ENCODE measurements around the gene APH1A. TPM values are rescaled to one million over a fixed set of nuclear protein-coding genes. Genes with fewer than 3 reads are reported as not detected.

Gene APH1A
- total and polyA plus RNA-seq, 9 of the 15 experiments (the other 6 are each of a cell fraction or from before 2014, with no cell fraction given) = 5.6 to 123 (median 77.0) TPM

DNA sequence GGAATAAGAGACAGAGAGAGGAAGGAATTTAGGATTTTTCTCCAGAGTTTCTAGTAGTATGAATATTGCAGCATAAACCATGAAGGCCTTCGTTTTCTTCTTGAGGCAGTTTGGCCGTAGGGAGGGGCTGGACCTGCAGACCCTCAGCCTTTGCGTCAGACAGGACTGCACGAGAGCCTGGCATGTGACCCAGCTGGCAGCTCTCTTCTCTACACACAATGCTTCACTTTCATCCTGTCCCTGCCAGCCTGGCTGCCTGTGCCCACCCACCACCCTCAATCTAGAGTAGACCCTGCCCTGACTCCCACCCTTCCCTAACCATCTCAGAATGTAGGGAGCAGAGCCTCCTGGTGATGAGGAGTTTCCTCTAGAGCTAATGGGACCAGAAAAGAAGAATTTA lies 9.6 kb downstream of the APH1A start:
- ChIA-PET POLR2A (interaction anchor here (0.9 to 1.4 kb wide), 3 partner anchors 10 to 311 kb away, joined by 3 to 4 read pairs (median 3); partner anchors contain the start of genes APH1A and C1orf54), CTCF (ENCODE audit: low intra/inter-chr PET ratio) (no interaction called here)
- TF ChIP-seq OTX1 (CRISPR knock-in tag; IDR thresholded peaks at IDR 0.05) (no peak), MED1 (CRISPR knock-in tag; IDR thresholded peaks at IDR 0.05; ENCODE audit: borderline replicate concordance) (no peak), POLR3G (IDR thresholded peaks at IDR 0.05; ENCODE audit: extremely low read depth, insufficient read length, insufficient replicate concordance) (no peak), MAFG (tag; conservative IDR thresholded peaks at IDR 0.05) (no peak), SMARCA4 (IDR thresholded peaks at IDR 0.05) (no peak), CBX5 (IDR thresholded peaks at IDR 0.05; ENCODE audit: borderline replicate concordance, low read depth) (no peak), ILF3 (IDR thresholded peaks at IDR 0.05; ENCODE audit: borderline replicate concordance) (no peak), ZNF232 (CRISPR knock-in tag; IDR thresholded peaks at IDR 0.05) (no peak), BCOR (IDR thresholded peaks at IDR 0.05) (no peak), RBM39 (optimal IDR thresholded peaks at IDR 0.05; ENCODE audit: low read depth, low read length) (no peak), KAT7 (CRISPR knock-in tag; IDR thresholded peaks at IDR 0.05; ENCODE audit: borderline replicate concordance) (no peak), NR3C1 (CRISPR knock-in tag; IDR thresholded peaks at IDR 0.05) (no peak), GABPB2 (CRISPR knock-in tag; conservative IDR thresholded peaks at IDR 0.05) (no peak), NRF1 (conservative IDR thresholded peaks at IDR 0.05 in 1 of 2, IDR thresholded peaks at IDR 0.05 in 1 of 2) (no peak), FOS (IDR thresholded peaks at IDR 0.05; ENCODE audit: extremely low read depth, insufficient read length) (no peak), HDAC2 (IDR thresholded peaks at IDR 0.05) (no peak), ZNF551 (CRISPR knock-in tag; IDR thresholded peaks at IDR 0.05) (no peak)
- TF ChIP-seq, protein P1, sequence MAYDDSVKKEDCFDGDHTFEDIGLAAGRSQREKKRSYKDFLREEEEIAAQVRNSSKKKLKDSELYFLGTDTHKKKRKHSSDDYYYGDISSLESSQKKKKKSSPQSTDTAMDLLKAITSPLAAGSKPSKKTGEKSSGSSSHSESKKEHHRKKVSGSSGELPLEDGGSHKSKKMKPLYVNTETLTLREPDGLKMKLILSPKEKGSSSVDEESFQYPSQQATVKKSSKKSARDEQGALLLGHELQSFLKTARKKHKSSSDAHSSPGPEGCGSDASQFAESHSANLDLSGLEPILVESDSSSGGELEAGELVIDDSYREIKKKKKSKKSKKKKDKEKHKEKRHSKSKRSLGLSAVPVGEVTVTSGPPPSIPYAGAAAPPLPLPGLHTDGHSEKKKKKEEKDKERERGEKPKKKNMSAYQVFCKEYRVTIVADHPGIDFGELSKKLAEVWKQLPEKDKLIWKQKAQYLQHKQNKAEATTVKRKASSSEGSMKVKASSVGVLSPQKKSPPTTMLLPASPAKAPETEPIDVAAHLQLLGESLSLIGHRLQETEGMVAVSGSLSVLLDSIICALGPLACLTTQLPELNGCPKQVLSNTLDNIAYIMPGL (CRISPR knock-in tag; IDR thresholded peaks at IDR 0.05) = no peak
- FAIRE-seq = no peak
- H3K9me1 ChIP-seq (ENCODE audit: control insufficient read depth, insufficient read depth, low read length) = no peaks in the 10 kb centered on the region
- no peak overlapping the region for H3K27ac ChIP-seq (ENCODE audit: extremely low read depth, low read depth, low read length)
- no peaks in the 10 kb centered on the region for H3K79me2 ChIP-seq (ENCODE audit: control insufficient read depth, insufficient read depth, low read length)
- no peaks in the 10 kb centered on the region for H3K36me3 ChIP-seq (ENCODE audit: control insufficient read depth, insufficient read depth, low read length)
- no peaks in the 10 kb centered on the region for H4K20me1 ChIP-seq (replicated peaks; ENCODE audit: control insufficient read depth, insufficient read depth, low read length)
- no peak overlapping the region for H2AFZ ChIP-seq (ENCODE audit: low read depth, low read length)
- peaks cover 23 to 26% of the 10 kb centered on the region in 2 experiments for H3K4me1 ChIP-seq (replicated peaks in 1 of 2; ENCODE audit: control insufficient read depth in 2 of 2, insufficient read depth in 2 of 2, low read length in 2 of 2)
- intact Hi-C loops (cut with micrococcal nuclease) (loop anchor here (5.0 to 10.0 kb wide), 4 partner anchors 63 to 738 kb away; partner anchors contain the start of genes ADAMTSL4 and PRPF3), in situ Hi-C loops (cut with MboI) (loop anchor here (5.0 kb wide), 1 partner anchor 738 kb away; no protein-coding TSS in a partner anchor)
- peaks cover 0 to 4% of the 10 kb centered on the region in 2 experiments; a peak in 2 of 5 replicates for H3K27me3 ChIP-seq (ENCODE audit: control insufficient read depth in 2 of 2, insufficient read depth in 2 of 2, low read length in 2 of 2)
- WGBS (ENCODE audit: insufficient coverage, low coverage, missing lambda C conversion rate) = 46% methylated on average over 4 of the region's 4 CpGs
- no peak overlapping the region for H3K4me3 ChIP-seq
- no TSS peak for BruUV-seq (replicated peaks)
- no peak for ATAC-seq
- no peak for DNase-seq (ENCODE audit: extremely low read depth in 1 of 4, low spot score in 3 of 4)
- no peak overlapping the region for H3K9ac ChIP-seq (ENCODE audit: insufficient read depth in 1 of 2, low read depth in 2 of 2, low read length in 2 of 2)
- H3K9me3 ChIP-seq (replicated peaks; ENCODE audit: control insufficient read depth, insufficient read depth, low read depth, low read length) = no peaks in the 10 kb centered on the region
- no peak overlapping the region for H3K4me2 ChIP-seq (ENCODE audit: insufficient read depth, low read length)

Measured in K562 (cell line).